ENCODE results near the gene TKFC. TPM values are rescaled to one million over a fixed set of nuclear protein-coding genes. Genes with fewer than 3 reads are reported as not detected.

TKFC gene
- total and polyA plus RNA-seq, 12 donors: 66.9 to 603 (median 252) TPM

GRCh38 chr11:61294717-61295595 is 38.1 kb upstream of the TKFC start, which contains the start of gene VWCE:
Gene VWCE (minus strand): TSS chr11:61295316. CDS start chr11:61295037, 279 bp downstream.
- H3K4me3 ChIP-seq: peak within 1 kb of the TSS in 2 of 4 donors; percentile 38 to 79
- H3K4me1 ChIP-seq (replicated peaks in 1 of 2): peaks cover 14 to 34% of the 10 kb centered on the region in 2 donors
- H3K36me3 ChIP-seq (replicated peaks in 1 of 2): peaks cover 0 to 10% of the 10 kb centered on the region in 2 donors
- peak within 1 kb of the TSS in 3 of 5 donors; percentile 17 to 79 (median 54) for H3K27ac ChIP-seq
- no peaks in the 10 kb centered on the region for H3K9me3 ChIP-seq (replicated peaks in 1 of 3)
- peak; percentile 41 to 73 (median 64) for DNase-seq
- TF ChIP-seq, protein P1, sequence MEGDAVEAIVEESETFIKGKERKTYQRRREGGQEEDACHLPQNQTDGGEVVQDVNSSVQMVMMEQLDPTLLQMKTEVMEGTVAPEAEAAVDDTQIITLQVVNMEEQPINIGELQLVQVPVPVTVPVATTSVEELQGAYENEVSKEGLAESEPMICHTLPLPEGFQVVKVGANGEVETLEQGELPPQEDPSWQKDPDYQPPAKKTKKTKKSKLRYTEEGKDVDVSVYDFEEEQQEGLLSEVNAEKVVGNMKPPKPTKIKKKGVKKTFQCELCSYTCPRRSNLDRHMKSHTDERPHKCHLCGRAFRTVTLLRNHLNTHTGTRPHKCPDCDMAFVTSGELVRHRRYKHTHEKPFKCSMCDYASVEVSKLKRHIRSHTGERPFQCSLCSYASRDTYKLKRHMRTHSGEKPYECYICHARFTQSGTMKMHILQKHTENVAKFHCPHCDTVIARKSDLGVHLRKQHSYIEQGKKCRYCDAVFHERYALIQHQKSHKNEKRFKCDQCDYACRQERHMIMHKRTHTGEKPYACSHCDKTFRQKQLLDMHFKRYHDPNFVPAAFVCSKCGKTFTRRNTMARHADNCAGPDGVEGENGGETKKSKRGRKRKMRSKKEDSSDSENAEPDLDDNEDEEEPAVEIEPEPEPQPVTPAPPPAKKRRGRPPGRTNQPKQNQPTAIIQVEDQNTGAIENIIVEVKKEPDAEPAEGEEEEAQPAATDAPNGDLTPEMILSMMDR (IDR thresholded peaks at IDR 0.05): peak in 1 of 6 experiments; percentile 4
- TF ChIP-seq POLR2A (IDR thresholded peaks at IDR 0.05): no peak
- 1 to 3% (median 2%) methylated on average over 42 to 95 of the region's 97 CpGs; no CpG with 5 or more reads in 1 of the 4 donors for WGBS, 4 donors
- H3K27me3 ChIP-seq: no peaks in the 10 kb centered on the region
- intact Hi-C loops (cut with DNase I): no loop called here

GRCh38 chr11:61295596-61295926 is 37.5 kb upstream of the TKFC start:
- H3K4me3 ChIP-seq: peak overlapping the region in 1 of 4 donors; percentile 79
- no peaks in the 10 kb centered on the region for H3K27me3 ChIP-seq
- WGBS, 4 donors: 53 to 90% (median 62%) methylated on average over 3 to 12 of the region's 12 CpGs
- H3K4me1 ChIP-seq (replicated peaks in 1 of 2): peaks cover 14 to 34% of the 10 kb centered on the region in 2 donors
- DNase-seq: peak in 3 of 7 donors; percentile 38 to 41 (median 40)
- H3K27ac ChIP-seq: peak overlapping the region in 3 of 5 donors; percentile 17 to 79 (median 54)
- H3K9me3 ChIP-seq (replicated peaks in 1 of 3): no peaks in the 10 kb centered on the region
- H3K36me3 ChIP-seq (replicated peaks in 1 of 2): peaks cover 0 to 16% of the 10 kb centered on the region in 2 donors
- TF ChIP-seq, protein P1 (IDR thresholded peaks at IDR 0.05): no peak
- no peak for TF ChIP-seq POLR2A (IDR thresholded peaks at IDR 0.05)
- intact Hi-C loops (cut with DNase I): no loop called here

DNA sequence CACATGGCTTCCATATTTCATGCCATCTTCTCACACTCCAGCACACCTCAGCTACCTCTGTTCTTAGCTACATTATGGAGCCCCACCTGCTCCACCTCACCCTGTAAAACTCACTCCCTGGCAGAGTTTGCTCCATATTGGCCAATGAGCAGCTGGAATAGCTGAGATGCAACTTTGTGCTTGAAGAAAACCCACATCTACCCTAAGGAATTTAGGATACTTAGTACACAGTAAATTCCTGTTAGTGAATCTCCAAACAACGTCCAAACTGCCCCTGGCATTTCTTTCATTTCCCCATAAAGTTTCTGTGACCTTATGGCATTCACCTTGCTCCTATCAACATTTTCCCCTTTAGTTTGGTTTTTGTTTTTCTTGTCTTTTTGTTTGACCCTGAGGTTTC is 35.7 kb upstream of the TKFC start:
- H3K36me3 ChIP-seq (replicated peaks in 1 of 2): peaks cover 0 to 34% of the 10 kb centered on the region in 2 donors
- H3K9me3 ChIP-seq (replicated peaks in 1 of 3): no peaks in the 10 kb centered on the region
- peak overlapping the region in 2 of 5 donors; percentile 41 to 42 for H3K27ac ChIP-seq

GRCh38 chr11:61297746-61298145 is 35.3 kb upstream of the TKFC start:
- DNase-seq: peak in 6 of 7 donors; percentile 43 to 66 (median 48)
- WGBS, 4 donors: 23 to 29% (median 27%) methylated on average over 5 of the region's 5 CpGs
- Histone ChIP-seq H3K9me3 (replicated peaks in 1 of 3) (no peaks in the 10 kb centered on the region), H3K27me3 (no peaks in the 10 kb centered on the region), H3K36me3 (replicated peaks in 1 of 2) (peaks cover 0 to 38% of the 10 kb centered on the region in 2 donors), H3K4me1 (replicated peaks in 1 of 2) (peaks cover 14 to 34% of the 10 kb centered on the region in 2 donors), H3K4me3 (no peak overlapping the region), H3K27ac (peak overlapping the region in 1 of 5 donors; percentile 41)
- intact Hi-C loops (cut with DNase I): no loop called here
- no peak for TF ChIP-seq POLR2A (IDR thresholded peaks at IDR 0.05)
- TF ChIP-seq, protein P1 (IDR thresholded peaks at IDR 0.05): no peak

More for the DNA sequence above, 35.7 kb upstream of the TKFC start:
- TF ChIP-seq, protein P1 (IDR thresholded peaks at IDR 0.05): no peak
- TF ChIP-seq POLR2A (IDR thresholded peaks at IDR 0.05): no peak
- no peaks in the 10 kb centered on the region for H3K27me3 ChIP-seq
- intact Hi-C loops (cut with DNase I): no loop called here
- WGBS, 4 donors: 7 to 22% (median 13%) methylated on average over 1 of the region's 1 CpG
- H3K4me3 ChIP-seq: no peak overlapping the region
- DNase-seq: no peak
- H3K4me1 ChIP-seq (replicated peaks in 1 of 2): peaks cover 14 to 34% of the 10 kb centered on the region in 2 donors

All from adrenal gland (tissue), 12 donors.